H9 (cell line): ENCODE measurements around the gene MYCN. TPM values are rescaled to one million over a fixed set of nuclear protein-coding genes. Genes with fewer than 3 reads are reported as not detected.

Source experiments
- DNase-seq: peaks from one replicate; pipeline ENCODE4 v3.0.0-alpha.2; 2017
- H2AFZ ChIP-seq: one replicate; pipeline ENCODE4 v1.6.1; 2013; ENCODE audit warnings: mild to moderate bottlenecking, low read length, control low read depth, moderate library complexity
- H2AK5ac ChIP-seq: 2 replicates; pipeline ENCODE4 v1.6.1; 2013; ENCODE audit warnings: low read length, control low read depth, mixed read lengths; ENCODE audit not compliant: insufficient read length
- H2BK120ac ChIP-seq: one replicate; pipeline ENCODE4 v1.6.1; 2013; ENCODE audit warnings: low read depth, mild to moderate bottlenecking, low read length, control low read depth, inconsistent platforms; ENCODE audit not compliant: poor library complexity, severe bottlenecking
- H2BK12ac ChIP-seq: 2 replicates; pipeline ENCODE4 v1.6.1; 2013; ENCODE audit warnings: low read length, control low read depth, mixed read lengths, low read depth; ENCODE audit not compliant: insufficient read length
- H2BK15ac ChIP-seq: 2 replicates; pipeline ENCODE4 v1.6.1; 2013; ENCODE audit warnings: low read depth, low read length, control low read depth
- H2BK20ac ChIP-seq: one replicate; pipeline ENCODE4 v1.6.1; 2013; ENCODE audit warnings: low read depth, mild to moderate bottlenecking, low read length, control low read depth, inconsistent platforms; ENCODE audit not compliant: poor library complexity, severe bottlenecking
- H2BK5ac ChIP-seq: 2 replicates; pipeline ENCODE4 v1.6.1; 2013; ENCODE audit warnings: low read length, control low read depth, mixed read lengths; ENCODE audit not compliant: insufficient read length
- H3K14ac ChIP-seq: 2 replicates; pipeline ENCODE4 v1.6.1; 2013; ENCODE audit warnings: low read length, control low read depth; ENCODE audit not compliant: insufficient read depth
- H3K18ac ChIP-seq: 2 replicates; pipeline ENCODE4 v1.6.1; 2013; ENCODE audit warnings: low read depth, mild to moderate bottlenecking, mixed read lengths, low read length, control low read depth; ENCODE audit not compliant: insufficient read length
- H3K23ac ChIP-seq: 2 replicates; pipeline ENCODE4 v1.6.1; 2013; ENCODE audit warnings: low read length, control low read depth, mixed read lengths, low read depth; ENCODE audit not compliant: insufficient read length
- H3K23me2 ChIP-seq: 2 replicates; pipeline ENCODE4 v1.6.1; 2013; ENCODE audit warnings: low read depth, mild to moderate bottlenecking, mixed read lengths, low read length, control low read depth; ENCODE audit not compliant: insufficient read length, poor library complexity, severe bottlenecking
- H3K27ac ChIP-seq: 2 replicates; pipeline ENCODE4 v1.5.1; 2013; ENCODE audit warnings: low read length, control low read depth, mixed read lengths, low read depth; ENCODE audit not compliant: insufficient read length
- H3K27me3 ChIP-seq: 2 replicates; pipeline ENCODE4 v1.6.1; 2013; ENCODE audit warnings: low read length, control low read depth, inconsistent platforms; ENCODE audit not compliant: insufficient read depth
- H3K4ac ChIP-seq: 2 replicates; pipeline ENCODE4 v1.6.1; 2013; ENCODE audit warnings: low read depth, mild to moderate bottlenecking, control low read depth, inconsistent platforms, low read length, moderate library complexity
- H3K4me1 ChIP-seq: 2 replicates; pipeline ENCODE4 v1.6.1; 2013; ENCODE audit warnings: low read length, control low read depth, inconsistent platforms; ENCODE audit not compliant: insufficient read depth
- H3K4me2 ChIP-seq: 2 replicates; pipeline ENCODE4 v1.6.1; 2013; ENCODE audit warnings: low read length, control low read depth, mixed read lengths; ENCODE audit not compliant: insufficient read length, insufficient read depth
- H3K56ac ChIP-seq: 2 replicates; pipeline ENCODE4 v1.6.1; 2013; ENCODE audit warnings: low read depth, mild to moderate bottlenecking, mixed read lengths, low read length, control low read depth; ENCODE audit not compliant: insufficient read length
- H3K79me1 ChIP-seq: 2 replicates; pipeline ENCODE4 v1.6.1; 2013; ENCODE audit warnings: low read depth, mild to moderate bottlenecking, moderate library complexity, low read length, control low read depth, inconsistent platforms; ENCODE audit not compliant: insufficient read depth, poor library complexity, severe bottlenecking
- H3K79me2 ChIP-seq: 2 replicates; pipeline ENCODE4 v1.6.1; 2013; ENCODE audit warnings: low read length, control low read depth, inconsistent platforms; ENCODE audit not compliant: insufficient read depth
- H3K9ac ChIP-seq: 2 replicates; pipeline ENCODE4 v1.6.1; 2013; ENCODE audit warnings: low read length, control low read depth, mixed read lengths; ENCODE audit not compliant: insufficient read length; ENCODE audit errors: extremely low read depth
- H3K9me3 ChIP-seq: one replicate; pipeline ENCODE4 v1.6.1; 2013; ENCODE audit warnings: low read depth, low read length, inconsistent platforms; ENCODE audit not compliant: control insufficient read depth
- H3T11ph ChIP-seq: one replicate; pipeline ENCODE4 v1.6.1; 2013; ENCODE audit warnings: mild to moderate bottlenecking, low read length, control low read depth, inconsistent platforms
- H4K20me1 ChIP-seq: one replicate; pipeline ENCODE4 v1.6.1; 2013; ENCODE audit not compliant: control insufficient read depth, insufficient read length, insufficient read depth
- H4K5ac ChIP-seq: 2 replicates; pipeline ENCODE4 v1.6.1; 2013; ENCODE audit warnings: low read depth, mild to moderate bottlenecking, mixed read lengths, low read length, control low read depth; ENCODE audit not compliant: insufficient read length
- H4K8ac ChIP-seq: replicated peaks from 2 replicates; pipeline ENCODE4 v1.6.1; 2013; ENCODE audit warnings: low read length, control low read depth, mixed read lengths, low read depth; ENCODE audit not compliant: insufficient read length
- H4K91ac ChIP-seq: 2 replicates; pipeline ENCODE4 v1.6.1; 2013; ENCODE audit warnings: low read depth, mild to moderate bottlenecking, moderate library complexity, mixed read lengths, low read length, control low read depth; ENCODE audit not compliant: insufficient read length
- H3K27ac Mint-ChIP-seq, 3 experiments: 2 replicates in 2 of 3; 3 replicates in 1 of 3; pipeline ENCODE4 v1.8.0; 2020 to 2021; ENCODE audit warnings: mixed read lengths in 3 of 3, mild to moderate bottlenecking in 1 of 3, moderate library complexity in 1 of 3
- H3K27me3 Mint-ChIP-seq: 2 replicates; pipeline ENCODE4 v1.8.0; 2021; ENCODE audit warnings: low read depth, mild to moderate bottlenecking, moderate library complexity, mixed read lengths
- H3K36me3 Mint-ChIP-seq, 3 experiments: 2 replicates in 2 of 3; 3 replicates in 1 of 3; pipeline ENCODE4 v1.8.0; 2020 to 2021; ENCODE audit warnings: low read depth in 3 of 3, mixed read lengths in 3 of 3; ENCODE audit not compliant: insufficient read depth in 1 of 3
- H3K4me1 Mint-ChIP-seq, 2 experiments: 2 replicates each; pipeline ENCODE4 v1.8.0; 2020; ENCODE audit warnings: mixed read lengths in 2 of 2
- H3K4me3 Mint-ChIP-seq, 2 experiments: 2 replicates in 1 of 2; 3 replicates in 1 of 2; pipeline ENCODE4 v1.8.0; 2020 to 2021; ENCODE audit warnings: mild to moderate bottlenecking in 2 of 2, mixed read lengths in 2 of 2, moderate library complexity in 1 of 2
- H3K9me3 Mint-ChIP-seq, 2 experiments: 2 replicates in 1 of 2; 3 replicates in 1 of 2; pipeline ENCODE4 v1.8.0; 2020; ENCODE audit warnings: mild to moderate bottlenecking in 2 of 2, mixed read lengths in 2 of 2, moderate library complexity in 1 of 2
- CTCF ChIP-seq: fragments of 200-600 bp; sonication (generic); conservative IDR thresholded peaks from 3 replicates; pipeline ENCODE4 v1.8.0; 2021; ENCODE audit warnings: antibody characterized with exemption, mild to moderate bottlenecking
- WGBS: extraction: QIAGEN DNeasy Blood & Tissue Kit; methylation state at CpG from one replicate; pipeline ENCODE4 v1.1.7; 2013; ENCODE audit warnings: missing lambda C conversion rate, low lambda C conversion rate, mixed read lengths; ENCODE audit not compliant: insufficient read length; ENCODE audit errors: extremely low coverage; 5-methylcytosine and 5-hydroxymethylcytosine counted together
- total RNA-seq: library from RNA; stranded (reverse); gene quantifications from 2 replicates; pipeline ENCODE4 v1.2.1, GENCODE V29; 2021

MYCN gene
- total RNA-seq, 1 experiment from 2014 or later, result 100.0 TPM

GRCh38 chr2:15989559-15989958, 49.2 kb downstream of the MYCN start:
- H2BK20ac ChIP-seq, result no peak overlapping the region
- H3K9ac ChIP-seq, result no peak overlapping the region
- no peak overlapping the region for H2AK5ac ChIP-seq
- H3T11ph ChIP-seq, result no peak overlapping the region
- no peak overlapping the region for H3K27ac ChIP-seq
- no peaks in the 10 kb centered on the region for H3K27me3 ChIP-seq
- no peak overlapping the region for H2BK12ac ChIP-seq
- H3K79me1 ChIP-seq, result no peaks in the 10 kb centered on the region
- H3K27ac Mint-ChIP-seq, result peak overlapping the region in 1 of 3 experiments; percentile 20; a peak in 1 of 7 replicates
- no peak overlapping the region for H2BK5ac ChIP-seq
- no peak overlapping the region for H2AFZ ChIP-seq
- WGBS, result no CpG with 5 or more reads among the region's 7 CpGs
- H4K91ac ChIP-seq, result no peak overlapping the region
- H3K4ac ChIP-seq, result no peak overlapping the region
- H4K20me1 ChIP-seq, result peaks cover 3% of the 10 kb centered on the region
- H3K4me1 ChIP-seq, result peaks cover 9% of the 10 kb centered on the region
- H3K23me2 ChIP-seq, result no peaks in the 10 kb centered on the region
- H4K8ac ChIP-seq, result no peak overlapping the region
- H3K79me2 ChIP-seq, result no peaks in the 10 kb centered on the region
- H3K9me3 Mint-ChIP-seq, result no peaks in the 10 kb centered on the region
- no peak overlapping the region for H3K18ac ChIP-seq
- H2BK120ac ChIP-seq, result no peak overlapping the region
- no peak overlapping the region for H3K4me3 Mint-ChIP-seq
- no peak overlapping the region for H3K23ac ChIP-seq
- H4K5ac ChIP-seq, result no peak overlapping the region
- no peaks in the 10 kb centered on the region for H3K9me3 ChIP-seq
- H3K27me3 Mint-ChIP-seq, result peaks cover 3% of the 10 kb centered on the region; the same call in 1 of the 2 replicates
- no peak for TF ChIP-seq CTCF
- no peak for DNase-seq
- H2BK15ac ChIP-seq, result no peak overlapping the region
- peaks cover 30 to 32% of the 10 kb centered on the region in 2 experiments for H3K4me1 Mint-ChIP-seq
- H3K14ac ChIP-seq, result no peak overlapping the region
- H3K4me2 ChIP-seq, result no peak overlapping the region
- H3K56ac ChIP-seq, result no peak overlapping the region
- no peaks in the 10 kb centered on the region; a peak in 1 of 7 replicates for H3K36me3 Mint-ChIP-seq
